Lower lobe of right lung (tissue), 2 donors: ENCODE results near the gene EEFSEC. TPM values are rescaled to one million over a fixed set of nuclear protein-coding genes. Genes with fewer than 3 reads are reported as not detected.

Source experiments
- ATAC-seq, 2 donors: fragments of 200-7000 bp; cut with Tn5 transposase; one replicate each; pipeline ENCODE4 v1.9.1; 2020 to 2022; ENCODE audit warnings: mild to moderate bottlenecking in 2 of 2, moderate library complexity in 2 of 2
- DNase-seq: peaks from one replicate; pipeline ENCODE4 v3.0.0-alpha.2; 2020
- H3K27ac ChIP-seq: fragments of 200-600 bp; one replicate; pipeline ENCODE4 v1.8.0; 2022
- H3K27me3 ChIP-seq: fragments of 200-600 bp; one replicate; pipeline ENCODE4 v1.8.0; 2022; ENCODE audit warnings: low read depth
- H3K36me3 ChIP-seq: fragments of 200-600 bp; one replicate; pipeline ENCODE4 v1.8.0; 2022; ENCODE audit warnings: mild to moderate bottlenecking
- H3K4me1 ChIP-seq: fragments of 200-600 bp; one replicate; pipeline ENCODE4 v1.8.0; 2022
- H3K4me3 ChIP-seq: fragments of 200-600 bp; one replicate; pipeline ENCODE4 v1.8.0; 2022; ENCODE audit warnings: mild to moderate bottlenecking
- H3K9me3 ChIP-seq: fragments of 200-600 bp; one replicate; pipeline ENCODE4 v1.8.0; 2022
- intact Hi-C: fragments of 100-400 bp; cut with DNase I; formaldehyde crosslinking; loops from one replicate; pipeline ENCODE4 v1.11.0; 2022
- total RNA-seq: library from RNA; stranded (reverse); fragmentation: NEBNext Ultra II Directional; extraction: Animal tissue kit (Norgen Biotek cat#: 25700); gene quantifications from one replicate; pipeline ENCODE4 v1.2.1, GENCODE V29; 2021
- TF ChIP-seq, protein P1 (sequence below): fragments of 200-600 bp; IDR thresholded peaks from one replicate; pipeline ENCODE4 v1.8.0; 2022; ENCODE audit warnings: antibody characterized with exemption, mild to moderate bottlenecking
- donor health status: DM: no; HTN: yes; CAD: no; lungs with severe emphysema.

Gene EEFSEC
- total RNA-seq, 1 donor from 2014 or later, result 15.6 TPM

- intact Hi-C loops, result no loop called here
- no peaks in the 10 kb centered on the region for H3K9me3 ChIP-seq
- H3K4me3 ChIP-seq, result no peak overlapping the region
- TF ChIP-seq, protein P1, sequence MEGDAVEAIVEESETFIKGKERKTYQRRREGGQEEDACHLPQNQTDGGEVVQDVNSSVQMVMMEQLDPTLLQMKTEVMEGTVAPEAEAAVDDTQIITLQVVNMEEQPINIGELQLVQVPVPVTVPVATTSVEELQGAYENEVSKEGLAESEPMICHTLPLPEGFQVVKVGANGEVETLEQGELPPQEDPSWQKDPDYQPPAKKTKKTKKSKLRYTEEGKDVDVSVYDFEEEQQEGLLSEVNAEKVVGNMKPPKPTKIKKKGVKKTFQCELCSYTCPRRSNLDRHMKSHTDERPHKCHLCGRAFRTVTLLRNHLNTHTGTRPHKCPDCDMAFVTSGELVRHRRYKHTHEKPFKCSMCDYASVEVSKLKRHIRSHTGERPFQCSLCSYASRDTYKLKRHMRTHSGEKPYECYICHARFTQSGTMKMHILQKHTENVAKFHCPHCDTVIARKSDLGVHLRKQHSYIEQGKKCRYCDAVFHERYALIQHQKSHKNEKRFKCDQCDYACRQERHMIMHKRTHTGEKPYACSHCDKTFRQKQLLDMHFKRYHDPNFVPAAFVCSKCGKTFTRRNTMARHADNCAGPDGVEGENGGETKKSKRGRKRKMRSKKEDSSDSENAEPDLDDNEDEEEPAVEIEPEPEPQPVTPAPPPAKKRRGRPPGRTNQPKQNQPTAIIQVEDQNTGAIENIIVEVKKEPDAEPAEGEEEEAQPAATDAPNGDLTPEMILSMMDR, result no peak
- H3K27me3 ChIP-seq, result no peaks in the 10 kb centered on the region
- no peak overlapping the region for H3K27ac ChIP-seq
- peaks cover 31% of the 10 kb centered on the region for H3K4me1 ChIP-seq
- DNase-seq (peak; percentile 80), ATAC-seq (peak; percentile 64 to 75)
- no peaks in the 10 kb centered on the region for H3K36me3 ChIP-seq
These were observed 230.3 kb downstream of the EEFSEC start for GRCh38 chr3:128383316-128384235.

- H3K4me3 ChIP-seq, result no peak overlapping the region
- intact Hi-C loops, result no loop called here
- no peaks in the 10 kb centered on the region for H3K9me3 ChIP-seq
- H3K27ac ChIP-seq, result no peak overlapping the region
- no peaks in the 10 kb centered on the region for H3K27me3 ChIP-seq
- ATAC-seq (peak; percentile 63 to 66), DNase-seq (peak; percentile 67)
- no peaks in the 10 kb centered on the region for H3K36me3 ChIP-seq
- TF ChIP-seq, protein P1, result no peak
- H3K4me1 ChIP-seq, result peaks cover 25% of the 10 kb centered on the region
These were observed 232.0 kb downstream of the EEFSEC start for GRCh38 chr3:128385080-128385832.

DNA sequence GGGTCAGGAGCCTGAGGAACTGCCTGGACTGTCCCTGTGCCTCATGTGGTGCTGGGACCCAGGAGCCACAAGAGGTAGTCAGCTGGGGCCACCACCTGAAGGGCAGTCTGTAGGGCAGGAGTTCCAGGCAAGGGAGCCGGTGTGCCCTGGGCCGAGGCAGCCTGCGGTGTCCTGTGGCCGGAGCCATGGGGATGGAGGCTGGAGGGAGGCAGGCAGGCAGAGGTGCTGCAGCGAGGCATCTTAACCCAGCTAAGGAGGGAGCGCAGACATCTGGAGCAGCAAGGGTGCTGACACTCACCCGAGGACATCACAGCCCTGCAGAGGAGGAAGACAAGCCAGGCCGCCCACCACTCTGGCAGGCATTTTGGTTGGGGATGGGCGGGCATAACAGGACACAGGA lies 235.7 kb downstream of the EEFSEC start:
- Histone ChIP-seq H3K4me3 (no peak overlapping the region), H3K27me3 (no peaks in the 10 kb centered on the region), H3K36me3 (no peaks in the 10 kb centered on the region), H3K27ac (no peak overlapping the region), H3K9me3 (no peaks in the 10 kb centered on the region), H3K4me1 (peaks cover 16% of the 10 kb centered on the region)
- intact Hi-C loops, result no loop called here
- DNase-seq (no peak), ATAC-seq (no peak)
- TF ChIP-seq, protein P1, result no peak

DNA sequence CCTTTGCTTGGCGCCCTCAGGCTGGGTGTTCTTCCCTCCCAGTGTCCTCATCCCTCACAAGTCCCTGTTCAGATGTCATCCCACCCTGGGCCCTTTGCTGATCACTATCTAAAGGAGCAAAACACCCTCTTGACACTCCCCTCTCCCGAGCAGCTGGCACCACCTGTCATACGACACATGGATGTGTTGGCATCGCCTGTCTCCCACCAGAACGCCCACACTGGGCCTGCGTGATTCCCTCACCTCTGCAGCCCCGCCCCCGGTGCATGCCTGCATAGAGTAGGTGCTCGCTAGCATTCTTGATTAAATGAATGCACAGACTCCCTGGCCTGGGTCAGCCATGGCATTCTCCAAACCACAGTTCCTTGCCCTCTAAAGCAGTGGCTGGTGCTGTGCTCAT lies 237.6 kb downstream of the EEFSEC start:
- TF ChIP-seq, protein P1, result no peak
- Histone ChIP-seq H3K27me3 (no peaks in the 10 kb centered on the region), H3K36me3 (no peaks in the 10 kb centered on the region), H3K27ac (no peak overlapping the region), H3K9me3 (no peaks in the 10 kb centered on the region), H3K4me3 (no peak overlapping the region), H3K4me1 (peaks cover 6% of the 10 kb centered on the region)
- intact Hi-C loops, result no loop called here
- ATAC-seq, result no peak
- DNase-seq, result no peak

DNA sequence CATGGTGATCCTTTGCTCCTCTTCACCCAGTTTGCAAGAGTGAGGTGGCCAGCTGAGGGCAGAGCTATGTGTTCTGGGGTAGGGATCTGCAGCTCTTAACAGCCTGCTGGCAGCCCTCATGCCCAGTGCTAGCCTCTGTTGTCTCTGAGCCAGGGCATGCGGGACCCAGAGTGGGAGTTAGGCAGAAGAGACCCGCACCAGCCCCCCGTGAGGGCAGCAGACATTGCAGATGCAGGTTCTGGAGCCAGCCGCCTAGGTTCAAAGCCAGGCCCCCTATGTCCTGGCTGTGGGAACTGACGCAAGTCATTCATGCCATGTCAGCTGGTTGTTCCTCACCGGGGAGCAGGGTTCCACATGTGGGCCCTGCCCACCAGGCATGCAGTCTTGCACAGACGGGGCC lies 238.7 kb downstream of the EEFSEC start:
- intact Hi-C loops, result no loop called here
- H3K4me3 ChIP-seq, result no peak overlapping the region

More for the DNA sequence above, 238.7 kb downstream of the EEFSEC start:
- TF ChIP-seq, protein P1, result no peak
- ATAC-seq (no peak), DNase-seq (no peak)
- Histone ChIP-seq H3K4me1 (peaks cover 4% of the 10 kb centered on the region), H3K27me3 (no peaks in the 10 kb centered on the region), H3K9me3 (no peaks in the 10 kb centered on the region), H3K36me3 (no peaks in the 10 kb centered on the region), H3K27ac (no peak overlapping the region)
